Skin of body (tissue), 2 donors: ENCODE measurements around the gene CD300C. TPM values are rescaled to one million over a fixed set of nuclear protein-coding genes. Genes with fewer than 3 reads are reported as not detected.
"Not testable (repeated sequence)": the region's sequence is repeated elsewhere in the genome, so short reads cannot be mapped to it uniquely, and the experiment has no call there.

Source experiments
- DNase-seq: peaks from one replicate; lab custom pipeline; 2025; lab: John Stamatoyannopoulos, UW
- total RNA-seq: library from RNA; depleted of rRNA; stranded (reverse); fragments of >200 nt; gene quantifications from one replicate; pipeline ENCODE4 v1.2.3, GENCODE V29; 2014

Gene CD300C
- total RNA-seq = 0.39 TPM

DNA sequence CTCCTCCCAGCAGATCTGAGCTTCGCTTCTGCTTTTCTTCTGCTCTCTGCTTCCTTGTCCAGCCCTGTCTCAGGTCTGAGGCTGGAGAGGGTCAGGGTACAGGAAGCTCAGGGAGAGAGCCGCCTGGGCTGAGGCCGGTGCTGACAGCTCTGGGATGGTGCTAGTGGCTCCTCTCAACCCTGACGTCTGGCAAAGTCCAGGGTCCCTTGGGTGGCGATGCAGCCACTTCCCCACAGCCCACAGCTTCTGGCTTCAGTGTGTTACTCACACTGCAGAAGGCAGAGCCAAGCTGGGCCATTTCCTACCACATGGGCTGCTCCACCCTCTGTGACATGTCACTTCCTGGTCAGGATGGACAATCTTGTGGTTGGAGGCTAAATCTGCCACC lies at the start of gene CD300C:
TSS of gene CD300C (minus strand) at position 273 of the 388 bp plus-strand sequence. CDS start 333 bp downstream, outside the sequence.
- no peak for DNase-seq

DNA sequence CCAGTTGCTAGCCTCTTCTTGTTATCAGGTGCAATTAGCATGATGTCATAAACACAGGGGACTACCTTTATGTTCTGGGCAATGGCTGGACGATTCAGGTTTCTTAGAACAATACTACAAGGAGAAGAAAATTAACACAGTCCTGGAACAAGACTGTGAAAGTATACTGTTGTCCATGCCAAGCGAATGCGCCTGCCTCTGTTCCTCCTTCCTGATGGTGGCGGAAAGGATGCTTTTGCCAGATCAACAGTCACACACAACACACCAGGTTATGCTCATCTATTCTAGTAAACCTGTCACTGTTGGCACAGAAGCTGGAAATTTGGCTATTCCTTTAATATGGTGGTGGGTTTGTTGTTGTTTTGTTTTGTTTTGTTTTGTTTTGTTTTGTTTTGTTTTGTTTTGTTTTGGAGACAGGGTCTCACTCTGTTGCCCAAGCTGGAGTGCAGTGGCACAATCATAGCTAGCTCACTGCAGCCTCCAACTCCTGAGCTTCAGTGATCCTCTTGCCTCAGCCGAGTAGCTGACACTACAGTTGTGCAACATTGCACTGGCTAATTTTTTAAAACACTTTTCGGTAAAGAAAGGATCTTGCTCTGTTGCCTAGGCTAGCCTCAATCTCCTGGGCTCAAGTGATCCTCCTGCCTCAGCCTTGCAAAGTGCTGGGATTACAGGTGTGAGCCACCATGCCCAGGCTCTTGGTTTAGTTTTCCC lies 49.3 kb upstream of the CD300C start:
- DNase-seq = no peak

DNA sequence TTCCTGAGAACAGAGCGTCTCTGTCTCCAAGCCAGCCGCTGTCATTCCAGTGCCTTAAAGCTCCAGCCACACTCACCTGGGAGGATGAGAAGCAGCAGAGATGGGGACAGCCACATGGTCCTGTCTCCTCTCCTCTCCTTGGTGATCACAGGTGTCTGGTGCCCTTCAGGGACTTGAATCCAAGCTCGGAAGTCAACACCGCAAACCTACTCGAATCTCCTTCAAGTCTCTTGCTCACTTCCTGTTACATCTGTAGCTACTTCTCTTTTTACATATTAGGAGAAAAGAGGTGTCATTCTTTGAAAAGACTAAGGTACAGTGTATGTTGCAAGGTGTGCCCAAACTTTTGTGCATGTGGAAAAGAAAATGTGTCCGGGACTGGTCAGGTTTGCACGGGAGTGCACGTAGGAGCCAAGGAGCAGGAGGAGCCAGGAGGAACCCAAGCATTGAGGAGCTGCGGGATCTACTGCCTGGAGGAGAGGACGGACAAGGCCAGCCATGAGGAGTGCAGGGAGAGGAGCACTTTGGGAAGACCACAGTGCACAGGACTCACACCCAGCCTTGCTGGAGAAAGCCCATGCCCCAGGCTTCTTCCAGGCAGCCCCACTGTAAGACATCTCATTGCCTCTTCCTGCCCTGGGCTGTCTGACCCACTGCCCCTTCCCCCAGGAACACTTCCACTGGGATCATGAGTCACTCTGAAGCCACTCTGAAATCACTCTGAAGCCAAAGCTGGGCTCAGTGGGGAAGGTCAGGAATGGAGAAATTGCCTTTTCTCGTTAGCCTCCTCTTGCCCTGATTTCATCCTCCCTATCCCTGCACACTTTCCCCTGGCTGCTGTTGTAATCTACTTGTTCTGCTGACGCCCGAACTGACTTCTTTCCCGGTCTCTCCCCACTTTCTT lies 46.4 kb upstream of the CD300C start, which contains the start of gene CD300LD:
TSS of gene CD300LD (minus strand) at position 197 of the 904 bp plus-strand sequence. CDS start at position 116, 81 bp downstream.
- DNase-seq = no peak

DNA sequence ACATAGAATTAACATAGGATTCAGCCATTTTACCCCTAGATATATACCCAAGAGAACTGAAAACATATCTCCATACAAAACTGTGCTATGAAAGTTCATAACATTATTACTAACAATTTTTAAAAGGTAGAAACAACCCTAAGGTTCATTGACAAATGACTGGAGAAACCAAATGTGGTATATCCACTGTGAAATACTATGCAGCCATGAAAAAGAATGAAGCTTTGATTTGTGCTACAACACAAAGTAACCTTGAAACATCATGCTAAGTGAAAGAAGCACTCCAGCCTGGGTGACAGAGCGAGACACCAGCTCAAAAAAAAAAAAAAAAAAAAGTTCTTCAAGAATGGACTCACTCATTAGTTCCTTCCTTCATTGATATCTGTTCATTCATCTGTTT lies 45.6 kb upstream of the CD300C start:
- DNase-seq = no peak

DNA sequence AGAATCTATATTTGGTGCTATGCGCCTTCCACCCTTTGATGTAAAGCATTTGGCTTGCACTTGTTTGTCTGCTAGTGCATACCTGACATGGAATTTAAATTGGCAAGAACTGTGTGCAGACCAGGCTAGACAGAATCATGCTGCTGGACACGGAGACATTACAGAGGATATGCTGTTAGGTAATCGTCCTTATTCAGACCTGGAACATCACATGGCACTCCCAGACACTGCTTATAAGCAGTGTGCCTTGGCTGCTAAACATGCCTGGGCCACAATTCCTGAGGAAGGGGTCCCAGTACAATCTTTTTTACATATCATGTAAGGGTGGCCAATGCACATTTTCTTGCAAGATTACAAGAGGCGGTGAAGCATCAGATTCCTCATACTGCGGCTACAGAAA lies 39.8 kb upstream of the CD300C start:
- no peak for DNase-seq

DNA sequence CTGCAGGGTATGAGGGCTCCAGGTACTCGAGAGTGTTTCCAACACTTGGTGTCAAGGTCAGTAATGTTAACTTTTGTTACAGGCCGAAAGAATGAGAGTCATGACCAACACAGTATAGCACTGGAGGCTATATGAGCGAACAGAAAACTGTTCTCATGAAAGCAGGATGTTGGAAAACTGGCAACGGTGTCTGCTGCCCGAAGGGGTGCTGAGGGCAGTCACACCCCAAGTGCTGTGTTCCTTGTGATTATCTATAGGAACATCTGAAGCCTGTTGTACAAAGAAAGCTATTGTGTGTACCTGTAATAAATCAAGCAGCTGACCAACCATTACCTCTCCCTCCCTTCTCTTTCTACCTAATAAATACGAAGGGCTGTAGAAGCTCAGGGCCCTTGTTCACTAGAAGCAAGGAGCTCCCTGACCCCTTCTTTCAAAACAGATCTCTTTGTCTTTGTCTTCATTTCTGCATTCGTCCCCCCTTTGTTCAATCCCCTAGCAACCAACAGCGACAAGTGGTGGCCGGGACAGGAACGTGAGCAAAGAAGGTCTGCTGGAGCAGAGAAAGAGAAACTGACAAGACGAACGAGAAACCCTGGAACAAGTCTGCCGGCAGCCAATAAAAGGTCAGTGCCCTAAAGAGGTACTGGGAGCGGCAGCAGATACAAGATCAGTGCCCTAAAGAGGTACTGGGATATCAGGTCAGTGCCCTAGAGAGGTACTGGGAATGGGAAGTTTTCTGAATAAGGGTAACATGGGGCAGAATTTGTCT lies 38.6 kb upstream of the CD300C start:
- no peak for DNase-seq

DNA sequence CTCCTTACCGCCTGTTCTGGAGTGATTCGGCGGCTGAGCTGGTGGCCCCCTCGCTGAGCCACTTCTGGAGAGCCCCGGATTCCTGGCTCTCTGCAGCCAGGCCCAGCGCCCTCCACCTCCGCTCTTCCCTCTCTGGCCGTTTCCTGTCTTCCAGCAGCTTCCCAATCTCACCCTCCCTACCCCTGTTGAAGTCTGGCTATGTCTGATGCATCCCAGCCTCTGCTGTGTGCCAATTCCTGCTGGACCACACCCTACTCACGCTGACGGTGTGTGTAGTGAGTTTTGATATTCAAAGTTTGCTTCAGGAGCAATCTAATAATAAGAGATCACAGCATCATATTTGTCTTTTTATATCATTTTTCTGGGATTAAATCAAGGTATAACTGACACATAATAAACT lies 36.7 kb upstream of the CD300C start:
- DNase-seq = no peak

DNA sequence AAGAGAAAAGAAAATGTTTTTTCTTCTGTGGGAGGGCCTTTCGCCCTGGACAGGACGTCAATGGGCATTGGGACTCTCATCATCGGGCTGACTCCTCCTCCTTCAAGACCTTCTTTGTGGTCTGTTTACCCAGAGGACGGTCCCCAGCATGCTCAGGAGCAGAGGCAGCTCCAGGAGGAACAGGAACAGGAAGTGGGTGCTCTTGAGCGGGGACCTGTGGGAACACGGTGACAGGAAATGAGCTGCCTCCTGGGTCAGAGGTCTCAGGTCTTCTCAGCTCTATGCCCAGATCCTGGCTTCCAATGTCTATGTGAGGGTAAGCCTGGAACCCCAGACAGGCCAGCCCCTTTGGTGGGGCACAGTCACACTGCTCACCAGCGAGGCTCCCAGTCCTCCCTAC lies 34.0 kb upstream of the CD300C start:
- no peak for DNase-seq

DNA sequence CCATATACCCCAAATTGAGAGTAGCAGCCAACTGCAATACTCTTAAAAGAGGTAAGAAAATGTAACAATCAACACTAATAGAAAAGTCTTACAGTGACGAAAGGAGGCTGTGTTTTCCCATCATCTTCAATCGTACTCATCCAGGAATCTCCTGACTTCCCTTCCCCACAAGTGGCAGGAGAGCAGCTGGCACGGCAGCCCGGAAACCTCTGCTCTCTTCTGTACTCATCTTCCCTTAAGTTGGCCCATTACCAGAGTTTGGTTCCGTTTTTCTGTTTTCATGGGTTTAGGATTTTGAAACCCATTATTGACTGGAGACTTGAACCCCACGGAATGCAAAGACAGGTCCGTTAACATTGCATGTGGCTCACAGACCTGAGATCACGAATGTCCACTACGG lies 33.1 kb upstream of the CD300C start:
- no peak for DNase-seq

DNA sequence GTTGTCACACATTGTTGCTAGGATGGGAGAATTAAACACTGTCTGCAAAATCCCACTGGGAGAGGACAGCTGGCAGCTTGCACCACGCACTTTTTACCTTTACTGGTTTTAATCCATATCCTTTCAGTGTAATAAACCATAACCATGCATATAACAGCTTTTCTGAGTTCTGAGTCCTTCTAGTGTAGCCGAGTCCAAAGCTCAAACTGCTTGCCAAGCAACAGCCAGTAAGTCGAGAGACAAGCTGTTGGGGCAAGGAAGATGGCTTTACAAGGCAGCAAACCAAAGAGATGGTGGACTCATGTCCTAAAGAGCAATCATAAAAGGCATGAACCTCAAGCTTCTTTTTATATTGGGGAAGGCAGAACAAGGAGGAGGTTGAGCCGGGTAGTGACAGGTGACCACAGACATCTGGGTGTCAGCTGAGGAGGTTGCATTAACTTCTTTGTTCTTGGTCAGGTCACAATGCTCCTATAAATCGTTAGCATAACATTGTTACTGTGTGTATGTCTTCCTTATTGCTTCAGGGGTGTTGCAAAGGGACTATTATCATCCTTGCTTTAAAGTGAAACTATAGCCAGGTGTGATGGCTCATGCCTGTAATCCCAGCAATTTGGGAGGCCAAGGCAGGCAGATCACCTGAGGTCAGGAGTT lies 28.7 kb upstream of the CD300C start:
- DNase-seq = no peak

DNA sequence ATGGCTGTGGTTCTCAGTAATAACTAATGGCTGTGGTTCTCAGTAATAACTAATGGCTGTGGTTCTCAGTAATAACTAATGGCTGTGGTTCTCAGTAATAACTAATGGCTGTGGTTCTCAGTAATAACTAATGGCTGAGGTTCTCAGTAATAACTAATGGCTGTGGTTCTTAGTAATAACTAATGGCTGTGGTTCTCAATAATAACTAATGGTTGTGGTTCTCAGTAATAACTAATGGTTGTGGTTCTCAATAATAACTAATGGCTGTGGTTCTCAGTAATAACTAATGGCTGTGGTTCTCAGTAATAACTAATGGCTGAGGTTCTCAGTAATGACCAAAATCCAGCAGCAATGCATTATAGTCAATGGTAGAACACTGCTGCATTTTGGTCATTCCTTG lies 27.7 kb upstream of the CD300C start:
- not testable (repeated sequence) for DNase-seq

DNA sequence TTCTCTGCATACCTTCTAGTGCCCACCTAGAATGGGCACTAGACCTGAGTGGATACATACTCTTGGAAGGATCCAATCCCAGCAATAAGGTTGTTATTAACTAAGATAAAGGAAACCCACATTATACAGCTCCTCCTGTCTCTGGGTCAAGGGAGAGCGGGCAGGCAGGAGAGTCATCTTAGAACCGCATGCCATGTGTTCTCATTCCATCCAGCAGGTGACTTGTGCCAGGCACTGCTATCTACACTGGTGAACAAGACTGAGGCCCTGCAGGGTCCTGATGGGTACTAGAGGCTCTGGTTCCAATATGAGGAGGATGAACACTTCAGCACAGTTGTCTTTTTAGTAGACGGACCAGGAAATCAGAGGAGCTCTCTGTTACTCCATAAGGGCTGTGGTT lies 27.3 kb upstream of the CD300C start:
- no peak for DNase-seq

DNA sequence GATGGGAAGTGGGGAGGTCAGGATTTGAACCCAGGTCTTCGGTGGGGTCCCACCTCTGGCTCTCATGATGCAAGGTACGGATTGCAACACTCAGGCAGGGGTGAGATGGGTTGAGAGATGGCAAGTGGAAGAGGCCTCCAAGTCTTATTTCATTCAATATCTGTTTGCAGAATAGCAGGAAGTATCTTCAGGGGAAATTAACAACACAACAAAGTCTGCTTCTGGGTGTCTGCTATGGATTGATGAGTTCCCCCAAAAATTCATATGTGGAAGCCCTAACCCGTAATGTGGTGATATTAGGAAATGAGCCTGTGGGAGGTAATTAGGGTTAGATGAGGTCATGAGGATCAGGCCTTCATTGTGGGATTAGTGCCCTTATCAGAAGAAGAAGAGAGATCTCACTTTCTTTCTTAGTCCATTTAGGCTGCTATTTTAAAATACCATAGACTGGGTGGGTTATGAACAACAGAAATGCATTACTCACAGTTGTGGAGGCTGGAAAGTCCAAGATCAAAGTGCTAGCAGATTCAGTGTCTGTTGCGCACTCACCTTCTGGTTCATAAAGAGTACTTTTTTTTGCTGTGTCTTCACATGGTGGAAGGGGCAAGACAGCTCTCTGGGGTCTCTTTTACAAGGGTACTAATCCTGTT lies 25.8 kb upstream of the CD300C start:
- DNase-seq = no peak

DNA sequence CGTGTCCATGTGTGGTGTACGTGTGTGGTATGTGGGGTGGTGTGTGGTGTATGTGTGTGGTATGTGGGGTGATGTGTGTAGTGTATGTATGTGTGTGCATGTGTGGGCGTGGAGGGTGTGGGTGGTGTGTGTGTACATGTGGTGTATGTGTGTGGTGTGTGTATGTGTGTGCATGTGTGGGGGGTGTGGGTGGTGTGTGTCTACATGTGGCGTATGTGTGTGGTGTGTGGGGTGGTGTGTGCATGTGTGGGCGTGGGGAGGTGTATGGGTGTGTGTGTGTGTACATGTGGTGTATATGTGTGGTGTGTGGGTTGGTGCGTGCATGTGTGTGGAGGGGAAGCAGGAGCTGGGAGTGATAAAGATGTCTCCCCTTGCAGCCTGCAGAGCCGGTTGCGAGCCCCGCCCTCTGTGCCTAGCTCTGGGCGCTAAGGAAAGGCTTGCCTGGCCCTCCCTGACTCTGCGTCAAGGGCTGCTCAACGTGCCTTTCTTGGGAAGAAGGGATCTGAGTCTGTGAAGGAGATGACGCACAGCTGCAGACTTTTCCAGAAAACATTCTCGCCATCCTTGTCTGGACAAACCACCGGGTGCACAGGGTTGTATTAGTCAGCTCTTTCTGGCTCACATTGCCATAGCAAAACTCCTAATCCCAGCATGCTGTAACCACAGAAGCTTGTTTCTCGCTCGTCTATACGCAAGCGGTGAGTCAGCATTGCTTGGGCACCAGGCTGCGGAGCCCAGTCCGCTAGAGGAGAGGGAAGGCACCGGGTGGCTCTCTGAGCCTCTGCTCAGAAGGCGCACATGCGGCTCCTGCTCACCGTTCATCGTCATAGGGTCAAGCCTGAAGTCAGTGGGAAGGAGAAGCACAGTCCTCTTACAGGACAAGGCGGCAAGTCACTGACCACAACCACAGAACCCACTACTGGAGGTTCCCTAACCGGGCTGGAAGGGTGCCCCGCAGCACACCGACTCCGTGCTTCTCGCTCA lies 23.4 kb upstream of the CD300C start:
- DNase-seq = no peak

DNA sequence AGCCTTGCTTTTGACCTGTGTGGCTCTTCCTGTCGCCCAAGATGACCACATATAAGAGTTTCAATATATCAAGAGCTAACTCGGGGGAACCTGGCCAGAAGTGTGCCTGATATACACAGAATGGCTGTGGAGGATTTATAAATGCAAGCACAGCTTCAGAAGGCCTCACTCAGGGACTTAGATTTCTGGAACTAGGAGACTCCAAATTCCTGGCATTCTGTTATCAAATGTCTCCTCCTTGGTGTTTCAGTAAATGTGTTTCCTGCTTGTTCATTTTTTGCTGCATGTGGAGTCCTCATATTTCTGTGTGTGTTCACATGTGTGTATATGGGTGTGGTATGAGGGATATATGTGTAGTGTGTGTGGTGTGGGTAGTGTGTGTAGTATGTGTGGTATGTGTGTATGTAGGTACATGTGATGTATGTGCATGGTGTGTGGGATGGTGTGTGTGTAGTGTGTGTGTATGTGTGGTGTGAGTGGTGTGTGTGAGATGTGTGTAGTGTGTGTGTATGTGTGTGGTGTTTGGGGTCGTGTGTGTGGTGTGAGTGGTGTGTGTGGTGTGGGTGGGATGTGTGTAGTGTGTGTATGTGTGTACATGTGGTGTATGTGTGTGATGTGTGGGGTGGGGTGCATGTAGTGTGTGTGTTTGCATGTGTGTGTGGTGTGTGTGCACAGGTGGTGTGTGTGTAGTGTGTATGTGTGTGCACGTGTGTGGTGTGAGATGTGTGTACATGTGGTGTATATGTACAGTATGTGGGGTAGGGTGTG lies 22.4 kb upstream of the CD300C start:
- DNase-seq = no peak

DNA sequence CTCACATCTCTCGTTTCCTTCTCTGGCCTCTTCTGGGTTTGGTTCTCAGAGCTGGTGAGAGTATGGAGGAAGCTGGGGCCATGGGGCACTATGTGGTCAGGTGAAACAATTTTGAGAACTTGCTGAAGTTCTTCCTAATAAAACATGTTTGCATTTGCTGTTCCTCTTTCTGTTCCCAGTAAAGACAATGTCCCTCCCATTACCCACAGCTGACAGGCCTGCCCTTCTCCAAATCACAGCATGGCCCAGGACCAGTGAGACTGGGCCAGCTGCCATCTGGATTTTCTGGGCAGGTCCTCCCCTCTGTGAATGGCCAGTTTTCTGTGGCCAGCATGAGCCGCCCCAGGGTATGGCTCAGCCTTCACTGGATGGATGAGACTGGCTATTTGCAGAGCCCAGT lies 21.5 kb upstream of the CD300C start, which contains the start of gene CD300H:
TSS of gene CD300H (minus strand) at position 113 of the 400 bp plus-strand sequence.
- no peak for DNase-seq

DNA sequence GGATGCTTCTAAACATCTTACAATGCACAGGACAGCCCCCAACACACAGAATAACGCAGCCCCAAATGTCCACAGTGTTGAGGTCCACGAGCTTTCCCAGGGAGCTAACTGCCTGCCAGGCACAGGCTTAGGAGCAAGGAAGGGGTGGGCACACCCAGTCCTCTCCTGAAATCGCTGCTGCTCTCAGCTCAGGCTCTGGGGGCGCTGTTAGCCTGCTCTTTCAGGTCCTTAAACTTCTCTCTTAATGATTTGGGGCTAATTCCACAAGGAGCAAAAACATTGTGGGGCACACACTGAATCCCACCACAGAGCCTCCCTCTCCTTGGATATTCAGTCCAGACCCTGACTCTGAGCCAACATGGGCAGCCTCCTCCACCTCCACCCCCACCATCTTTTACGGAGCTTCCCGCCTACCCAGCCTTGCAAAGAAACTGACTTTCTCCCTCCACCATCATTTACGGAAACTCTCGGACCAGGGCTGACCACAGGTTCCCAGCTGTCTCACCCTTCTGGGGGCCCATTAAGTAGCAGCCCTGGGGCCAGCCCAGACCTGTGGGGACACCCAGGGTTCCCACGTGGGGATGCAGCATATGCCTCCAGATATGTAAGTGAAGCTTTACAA lies 20.3 kb upstream of the CD300C start:
- no peak for DNase-seq

DNA sequence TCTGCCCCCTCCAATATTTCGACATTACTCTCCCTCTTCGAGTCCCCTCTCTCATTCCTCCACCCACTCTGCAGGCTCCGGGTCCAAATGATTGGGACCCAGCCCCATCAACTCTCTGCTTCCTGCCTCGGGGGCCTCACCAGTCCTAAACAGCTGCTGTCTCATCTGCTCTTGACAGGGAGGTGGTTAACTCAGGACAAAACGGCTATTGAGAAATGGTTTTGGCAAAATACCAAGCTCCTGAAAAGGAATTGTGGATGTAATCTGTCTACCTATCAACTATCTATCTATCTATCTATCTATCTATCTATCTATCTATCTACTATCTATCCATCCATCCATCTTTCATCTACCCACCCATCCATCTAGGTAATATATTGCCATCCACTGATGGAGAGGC lies 19.2 kb upstream of the CD300C start:
- DNase-seq = no peak
